Hepatic stellate cell (primary cell): ENCODE results near the gene SERINC3.

ENCODE experiments used
- DNase-seq: peaks from one replicate; pipeline ENCODE4 v3.0.0; 2011; ENCODE audit warnings: low spot score

The SERINC3 gene

GRCh38 chr20:44463466-44463865 is 58.4 kb downstream of the SERINC3 start:
- no peak for DNase-seq

- DNase-seq: no peak
These were observed 60.1 kb downstream of the SERINC3 start for GRCh38 chr20:44461803-44462174.

GRCh38 chr20:44461142-44461802 is 60.6 kb downstream of the SERINC3 start:
- no peak for DNase-seq

GRCh38 chr20:44460795-44461141 is 61.1 kb downstream of the SERINC3 start:
- DNase-seq: no peak

DNA sequence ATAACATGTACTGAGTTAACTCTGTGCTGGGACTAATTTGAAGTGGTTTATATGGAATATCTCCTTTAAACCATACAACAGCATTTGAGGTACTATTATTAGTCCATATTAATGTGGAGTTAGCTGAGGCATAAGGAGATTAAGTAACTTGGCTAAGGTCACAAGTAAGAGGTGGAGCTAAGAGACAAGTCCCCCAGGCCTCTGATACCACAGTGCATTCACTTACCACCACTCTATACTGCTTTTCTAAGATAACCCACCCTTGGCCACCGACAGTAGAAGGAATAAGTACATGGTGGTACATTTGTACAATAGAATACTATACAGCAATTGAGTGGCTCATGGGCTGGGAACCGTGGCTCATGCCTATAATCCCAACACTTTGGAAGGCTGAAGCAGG is 62.6 kb downstream of the SERINC3 start:
- no peak for DNase-seq

- no peak for DNase-seq
These were observed 64.9 kb downstream of the SERINC3 start for GRCh38 chr20:44457016-44457415.

DNA sequence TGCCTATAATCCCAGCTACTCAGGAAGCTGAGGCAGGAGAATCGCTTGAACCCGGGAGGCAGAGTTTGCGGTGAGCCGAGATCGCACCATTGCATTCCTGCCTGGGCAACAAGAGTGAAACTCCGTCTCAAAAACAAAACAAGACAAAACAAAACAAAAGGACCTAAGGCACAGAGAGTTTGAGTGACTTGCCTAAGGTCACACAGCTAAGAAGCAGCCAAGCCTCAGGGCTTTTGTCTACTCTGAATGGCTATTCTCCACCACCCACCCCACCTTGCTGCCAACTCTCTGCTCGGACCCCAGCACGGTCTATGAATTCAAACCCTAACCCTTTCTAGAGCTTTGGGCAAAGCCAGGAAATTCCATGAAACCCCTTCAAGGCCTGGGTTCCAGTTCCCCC is 65.3 kb downstream of the SERINC3 start:
- no peak for DNase-seq

- DNase-seq: no peak
These were observed 66.7 kb downstream of the SERINC3 start for GRCh38 chr20:44455126-44455525.

- no peak for DNase-seq
These were observed 67.4 kb downstream of the SERINC3 start for GRCh38 chr20:44454306-44454963.

GRCh38 chr20:44450903-44451450 is 70.9 kb downstream of the SERINC3 start:
- DNase-seq: no peak

DNA sequence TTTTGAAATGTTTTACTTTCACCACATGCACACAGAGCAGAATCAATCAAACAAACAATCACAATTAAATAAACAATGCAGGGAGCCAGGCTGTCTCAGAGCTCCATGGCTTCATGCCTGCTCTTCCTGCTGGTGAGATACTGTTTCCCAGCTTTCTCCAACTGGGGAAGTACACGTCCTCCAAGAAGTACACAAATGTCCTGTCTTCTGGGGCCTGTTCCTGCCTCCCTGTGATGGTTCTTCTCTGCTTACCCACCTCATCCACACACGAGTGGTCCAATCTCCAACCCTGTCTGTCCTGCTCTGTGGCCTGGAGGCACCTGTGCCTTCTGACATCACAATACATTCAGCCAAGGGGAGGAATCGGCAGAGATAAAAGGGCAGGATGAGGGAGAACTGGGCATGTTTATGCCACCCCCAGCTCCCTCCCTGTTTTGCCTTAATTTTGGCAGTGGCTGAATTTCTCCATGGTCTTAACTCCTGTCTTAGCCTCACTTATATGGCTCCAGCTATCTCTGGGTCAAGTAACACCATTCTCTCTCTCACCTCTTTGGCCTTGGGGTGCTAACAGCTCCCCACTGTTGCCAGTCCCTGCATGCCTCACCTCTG is 71.5 kb downstream of the SERINC3 start:
- DNase-seq: no peak

- DNase-seq: no peak
These were observed 72.0 kb downstream of the SERINC3 start for GRCh38 chr20:44449864-44450263.

DNA sequence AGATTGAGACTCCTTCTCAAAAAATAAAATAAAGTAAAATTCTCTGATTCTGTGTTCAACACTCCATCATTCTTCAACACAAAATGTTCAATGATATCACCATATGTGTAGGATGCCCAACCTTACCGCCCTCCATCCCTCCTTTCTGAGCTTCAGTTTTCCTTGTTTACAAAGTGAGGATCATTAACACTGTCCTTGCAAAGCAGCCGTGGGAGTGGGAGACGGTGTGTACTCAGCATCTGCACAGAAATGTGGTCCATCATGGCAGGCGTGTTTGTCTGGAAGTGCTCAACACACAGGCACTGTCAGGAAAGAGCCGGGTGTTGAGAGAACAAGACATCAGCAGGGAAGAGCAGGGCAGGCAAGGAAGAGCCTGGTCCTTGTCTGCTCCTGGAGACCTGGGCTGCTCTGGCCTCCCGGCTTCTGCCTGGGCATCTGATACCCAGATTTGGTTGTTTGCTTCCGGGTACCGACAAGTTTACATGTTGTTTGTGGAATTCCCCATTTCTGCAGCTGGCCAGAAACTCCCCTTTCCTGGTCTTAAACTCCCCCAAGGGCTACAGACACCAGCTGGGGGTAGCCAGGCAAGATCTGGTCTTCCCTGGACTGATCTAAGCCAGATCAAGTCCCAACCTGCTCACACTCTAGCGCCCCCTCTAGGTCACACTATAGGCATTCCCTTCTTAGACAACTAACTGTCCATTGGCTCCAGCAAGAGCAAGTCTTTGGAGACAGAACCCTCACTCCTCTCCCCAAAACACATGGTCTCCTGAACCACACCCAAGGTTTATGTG is 72.9 kb downstream of the SERINC3 start:
- DNase-seq: no peak

- no peak for DNase-seq
These were observed 73.9 kb downstream of the SERINC3 start for GRCh38 chr20:44447827-44448419.
